ENCODE data around the gene RAPGEF1. TPM values are rescaled to one million over a fixed set of nuclear protein-coding genes. Genes with fewer than 3 reads are reported as not detected.

The RAPGEF1 gene
- total RNA-seq, 3 donors from 2014 or later: 67.1 to 103 (median 84.2) TPM

DNA sequence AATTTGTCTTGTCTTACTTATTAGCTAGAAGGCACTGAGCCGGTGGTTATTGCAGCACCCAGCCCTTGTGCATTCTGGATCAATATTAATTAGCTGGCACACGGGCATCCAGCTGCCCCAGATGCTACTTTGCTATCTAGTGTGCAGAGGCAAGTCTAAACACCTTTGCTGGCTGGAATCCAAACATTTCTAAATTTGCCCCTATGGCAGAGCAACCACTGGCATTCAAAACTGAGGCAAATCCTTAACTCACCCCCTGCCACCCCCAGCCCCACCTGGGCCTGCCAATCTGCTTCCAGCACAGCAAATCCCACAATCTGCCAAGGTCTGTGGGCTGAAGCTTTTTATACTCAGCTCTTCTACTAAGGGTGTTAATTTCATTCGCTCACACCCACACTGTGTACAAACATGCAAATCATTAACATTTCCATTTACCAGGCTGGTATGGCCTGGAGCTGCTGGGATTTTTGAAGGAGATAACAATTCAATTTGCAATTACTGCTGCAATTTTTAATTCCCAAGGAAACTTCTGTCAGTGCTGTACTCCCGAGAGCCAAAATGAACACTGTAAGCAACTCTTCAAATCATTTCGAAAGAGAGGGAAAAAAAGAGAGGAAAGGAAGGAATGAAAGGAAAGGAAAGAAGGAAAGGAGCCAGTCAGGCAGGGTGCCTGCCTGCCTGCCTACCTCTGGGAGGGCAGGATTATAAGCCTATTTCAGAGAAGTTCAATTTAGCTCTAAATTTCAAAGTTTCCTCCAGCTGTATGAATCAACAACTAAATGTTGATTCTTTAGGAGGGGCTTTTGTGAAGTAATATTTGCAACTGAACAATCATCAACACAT, 35.5 kb downstream of the RAPGEF1 start:
- H3K4me1 ChIP-seq (ENCODE audit: low read depth): peaks cover 50% of the 10 kb centered on the region
- intact Hi-C loops (cut with DNase I, micrococcal nuclease): no loop called here
- no peaks in the 10 kb centered on the region for H3K36me3 ChIP-seq (ENCODE audit: low read depth)
- no peak overlapping the region for H3K4me3 ChIP-seq
- ATAC-seq (peak; percentile 69), DNase-seq (peak in 1 of 3 donors; percentile 32)
- H3K9me3 ChIP-seq: no peaks in the 10 kb centered on the region
- TF ChIP-seq, protein P1, sequence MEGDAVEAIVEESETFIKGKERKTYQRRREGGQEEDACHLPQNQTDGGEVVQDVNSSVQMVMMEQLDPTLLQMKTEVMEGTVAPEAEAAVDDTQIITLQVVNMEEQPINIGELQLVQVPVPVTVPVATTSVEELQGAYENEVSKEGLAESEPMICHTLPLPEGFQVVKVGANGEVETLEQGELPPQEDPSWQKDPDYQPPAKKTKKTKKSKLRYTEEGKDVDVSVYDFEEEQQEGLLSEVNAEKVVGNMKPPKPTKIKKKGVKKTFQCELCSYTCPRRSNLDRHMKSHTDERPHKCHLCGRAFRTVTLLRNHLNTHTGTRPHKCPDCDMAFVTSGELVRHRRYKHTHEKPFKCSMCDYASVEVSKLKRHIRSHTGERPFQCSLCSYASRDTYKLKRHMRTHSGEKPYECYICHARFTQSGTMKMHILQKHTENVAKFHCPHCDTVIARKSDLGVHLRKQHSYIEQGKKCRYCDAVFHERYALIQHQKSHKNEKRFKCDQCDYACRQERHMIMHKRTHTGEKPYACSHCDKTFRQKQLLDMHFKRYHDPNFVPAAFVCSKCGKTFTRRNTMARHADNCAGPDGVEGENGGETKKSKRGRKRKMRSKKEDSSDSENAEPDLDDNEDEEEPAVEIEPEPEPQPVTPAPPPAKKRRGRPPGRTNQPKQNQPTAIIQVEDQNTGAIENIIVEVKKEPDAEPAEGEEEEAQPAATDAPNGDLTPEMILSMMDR (IDR thresholded peaks at IDR 0.05): no peak

DNA sequence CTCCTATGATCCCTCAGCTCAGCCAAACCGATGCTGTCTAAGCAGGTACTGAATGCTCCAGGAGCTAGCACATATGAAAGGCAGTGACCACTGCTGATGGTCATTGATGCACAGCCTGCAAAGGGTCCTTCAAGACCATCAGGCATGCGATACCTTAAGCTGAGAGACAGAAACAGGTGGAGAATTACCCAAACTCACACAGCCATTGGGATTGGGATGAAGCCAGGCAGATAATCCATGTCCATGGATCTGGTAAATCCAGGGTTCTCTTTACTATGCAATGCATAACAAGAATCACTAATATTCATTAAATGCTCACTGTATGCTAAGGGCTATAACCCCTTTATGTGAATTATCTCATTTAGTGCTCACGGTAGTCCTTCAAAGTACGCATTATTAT, 36.2 kb downstream of the RAPGEF1 start:
- no peak for DNase-seq
- H3K36me3 ChIP-seq (ENCODE audit: low read depth): no peaks in the 10 kb centered on the region
- peaks cover 48% of the 10 kb centered on the region for H3K4me1 ChIP-seq (ENCODE audit: low read depth)
- ATAC-seq: no peak
- intact Hi-C loops (cut with DNase I, micrococcal nuclease): no loop called here
- H3K9me3 ChIP-seq: no peaks in the 10 kb centered on the region
- H3K4me3 ChIP-seq: no peak overlapping the region
- TF ChIP-seq, protein P1 (IDR thresholded peaks at IDR 0.05): no peak

DNA sequence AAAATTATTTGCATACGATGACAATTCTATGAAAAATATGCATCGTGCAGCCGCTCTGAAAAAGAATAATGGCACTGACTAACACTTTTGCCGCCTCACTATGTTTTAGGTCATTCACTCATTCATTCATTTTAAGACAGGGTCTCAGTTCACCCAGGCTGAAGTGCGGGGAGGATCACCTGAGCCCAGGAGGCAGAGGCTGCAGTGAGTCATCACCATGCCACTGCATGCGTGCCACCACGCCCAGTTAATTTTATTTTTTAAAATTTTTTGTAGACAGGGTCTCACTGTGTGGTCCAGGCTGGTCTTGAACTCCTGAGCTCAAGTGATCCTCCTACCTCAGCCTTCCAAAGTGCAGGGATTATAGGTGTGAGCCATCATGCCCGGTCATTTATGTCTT, 37.0 kb downstream of the RAPGEF1 start:
- ATAC-seq (no peak), DNase-seq (no peak)
- no peaks in the 10 kb centered on the region for H3K36me3 ChIP-seq (ENCODE audit: low read depth)
- H3K9me3 ChIP-seq: no peaks in the 10 kb centered on the region
- H3K4me3 ChIP-seq: no peak overlapping the region
- intact Hi-C loops (cut with DNase I, micrococcal nuclease): no loop called here
- TF ChIP-seq, protein P1 (IDR thresholded peaks at IDR 0.05): no peak
- H3K4me1 ChIP-seq (ENCODE audit: low read depth): peaks cover 46% of the 10 kb centered on the region

DNA sequence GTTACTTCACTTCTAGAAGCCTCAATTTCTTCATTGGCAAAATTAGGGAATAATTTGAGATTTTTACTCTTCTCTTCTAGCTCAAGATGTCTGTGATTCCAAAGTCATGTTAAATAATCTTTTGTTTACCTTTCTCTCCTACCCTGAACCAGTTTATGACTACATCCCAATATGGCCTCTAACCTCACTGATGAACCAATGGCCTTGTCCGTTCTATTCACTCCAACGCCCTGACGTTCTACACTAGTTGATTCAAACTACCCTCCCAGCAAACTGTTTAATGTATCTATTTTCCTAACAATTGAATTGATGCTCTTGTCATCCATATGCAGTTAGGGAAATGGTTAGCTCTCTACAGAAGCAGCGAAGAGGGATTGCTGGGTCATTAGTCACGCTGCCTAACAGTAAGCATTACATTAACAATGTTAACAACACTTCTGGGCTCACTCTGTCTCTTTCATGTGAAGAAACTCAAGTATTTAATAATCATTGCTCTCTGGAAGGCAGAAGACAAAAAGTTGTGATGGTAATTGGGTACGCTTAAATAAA, 38.0 kb downstream of the RAPGEF1 start:
- no peak overlapping the region for H3K4me3 ChIP-seq
- no peaks in the 10 kb centered on the region for H3K9me3 ChIP-seq
- peaks cover 38% of the 10 kb centered on the region for H3K4me1 ChIP-seq (ENCODE audit: low read depth)
- H3K36me3 ChIP-seq (ENCODE audit: low read depth): no peaks in the 10 kb centered on the region
- DNase-seq (no peak), ATAC-seq (no peak)
- intact Hi-C loops (cut with DNase I, micrococcal nuclease): no loop called here
- TF ChIP-seq, protein P1 (IDR thresholded peaks at IDR 0.05): no peak

DNA sequence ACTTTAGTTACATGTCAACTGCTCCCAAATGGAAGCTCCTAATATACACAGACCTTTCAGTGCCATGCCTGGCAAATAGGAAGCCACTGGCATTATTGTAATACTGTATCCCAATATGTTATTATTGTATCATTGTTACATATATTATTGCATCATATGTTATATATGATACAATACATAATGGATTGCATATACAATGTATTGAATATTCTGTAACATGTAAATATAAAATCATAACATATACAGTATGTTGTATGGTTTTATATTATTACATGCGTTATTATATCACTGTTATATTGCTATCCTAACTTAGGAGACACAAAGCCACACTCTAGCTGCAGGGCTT, 38.5 kb downstream of the RAPGEF1 start:
- ATAC-seq: no peak
- no peak for DNase-seq
- TF ChIP-seq, protein P1 (IDR thresholded peaks at IDR 0.05): no peak
- no peak overlapping the region for H3K4me3 ChIP-seq
- H3K36me3 ChIP-seq (ENCODE audit: low read depth): no peaks in the 10 kb centered on the region
- intact Hi-C loops (cut with DNase I, micrococcal nuclease): no loop called here
- peaks cover 34% of the 10 kb centered on the region for H3K4me1 ChIP-seq (ENCODE audit: low read depth)
- H3K9me3 ChIP-seq: no peaks in the 10 kb centered on the region

Data from mucosa of descending colon (tissue), 3 donors.